BE2C (cell line): ENCODE measurements around the gene TTC23L.

Source experiments
- DNase-seq: peaks from one replicate; pipeline ENCODE4 v3.0.0-alpha.2; 2020
- H3K27me3 ChIP-seq: fragments of 250-450 bp; sonication (Bioruptor Pico); 2 replicates; pipeline ENCODE4 v1.5.1; 2020; ENCODE audit warnings: mild to moderate bottlenecking
- H3K36me3 ChIP-seq: fragments of 250-450 bp; sonication (Bioruptor Pico); 2 replicates; pipeline ENCODE4 v1.5.1; 2020; ENCODE audit warnings: mild to moderate bottlenecking
- H3K4me1 ChIP-seq: fragments of 250-450 bp; sonication (Bioruptor Pico); 2 replicates; pipeline ENCODE4 v1.5.1; 2020
- H3K4me3 ChIP-seq: 2 replicates; pipeline ENCODE4 v1.5.1; 2011; ENCODE audit warnings: low read depth, low read length
- H3K9me3 ChIP-seq: fragments of 250-450 bp; sonication (Bioruptor Pico); 2 replicates; pipeline ENCODE4 v1.5.1; 2020
- CTCF ChIP-seq: IDR thresholded peaks from 2 replicates; pipeline ENCODE4 v1.5.1; 2012; ENCODE audit warnings: mild to moderate bottlenecking, low read depth, low read length

Gene TTC23L

GRCh38 chr5:34857161-34857560 is 18.2 kb downstream of the TTC23L start:
- TF ChIP-seq CTCF, result no peak
- Histone ChIP-seq H3K4me1 (no peaks in the 10 kb centered on the region), H3K27me3 (peaks cover 17% of the 10 kb centered on the region), H3K4me3 (no peak overlapping the region), H3K36me3 (no peaks in the 10 kb centered on the region), H3K9me3 (no peaks in the 10 kb centered on the region)
- DNase-seq, result no peak

GRCh38 chr5:34857894-34858293 is 18.9 kb downstream of the TTC23L start:
- TF ChIP-seq CTCF, result no peak
- Histone ChIP-seq H3K4me1 (no peaks in the 10 kb centered on the region), H3K27me3 (peaks cover 17% of the 10 kb centered on the region)

GRCh38 chr5:34858790-34859189 is 19.8 kb downstream of the TTC23L start:
- H3K36me3 ChIP-seq, result no peaks in the 10 kb centered on the region
- no peaks in the 10 kb centered on the region for H3K9me3 ChIP-seq

More at GRCh38 chr5:34857894-34858293, 18.9 kb downstream of the TTC23L start:
- Histone ChIP-seq H3K9me3 (no peaks in the 10 kb centered on the region), H3K36me3 (no peaks in the 10 kb centered on the region), H3K4me3 (no peak overlapping the region)
- DNase-seq, result no peak

GRCh38 chr5:34859253-34859652 is 20.3 kb downstream of the TTC23L start:
- DNase-seq, result no peak
- TF ChIP-seq CTCF, result no peak
- H3K27me3 ChIP-seq, result peaks cover 17% of the 10 kb centered on the region

More at GRCh38 chr5:34858790-34859189, 19.8 kb downstream of the TTC23L start:
- Histone ChIP-seq H3K27me3 (peaks cover 17% of the 10 kb centered on the region), H3K4me3 (no peak overlapping the region), H3K4me1 (no peaks in the 10 kb centered on the region)
- no peak for DNase-seq
- TF ChIP-seq CTCF, result no peak

GRCh38 chr5:34863946-34864345 is 25.0 kb downstream of the TTC23L start:
- H3K9me3 ChIP-seq, result no peaks in the 10 kb centered on the region
- no peak overlapping the region for H3K4me3 ChIP-seq
- DNase-seq, result no peak
- H3K27me3 ChIP-seq, result no peaks in the 10 kb centered on the region
- no peak for TF ChIP-seq CTCF
- H3K36me3 ChIP-seq, result no peaks in the 10 kb centered on the region
- no peaks in the 10 kb centered on the region for H3K4me1 ChIP-seq

More at GRCh38 chr5:34859253-34859652, 20.3 kb downstream of the TTC23L start:
- Histone ChIP-seq H3K4me3 (no peak overlapping the region), H3K4me1 (no peaks in the 10 kb centered on the region), H3K9me3 (no peaks in the 10 kb centered on the region), H3K36me3 (no peaks in the 10 kb centered on the region)

- no peak for TF ChIP-seq CTCF
- H3K4me1 ChIP-seq, result no peaks in the 10 kb centered on the region
- H3K9me3 ChIP-seq, result no peaks in the 10 kb centered on the region
- no peaks in the 10 kb centered on the region for H3K27me3 ChIP-seq
- no peak overlapping the region for H3K4me3 ChIP-seq
- no peaks in the 10 kb centered on the region for H3K36me3 ChIP-seq
- DNase-seq, result no peak
These were observed 26.1 kb downstream of the TTC23L start for GRCh38 chr5:34865091-34865490.
